HG02840 (cell line): ENCODE measurements around the gene ICA1.
"Not testable (repeated sequence)": the region's sequence is repeated elsewhere in the genome, so short reads cannot be mapped to it uniquely, and the experiment has no call there.

ENCODE experiments used
- ATAC-seq: cut with Tn5 transposase; IDR thresholded peaks from one replicate; pipeline ENCODE4 v1.9.1; 2021; ENCODE audit warnings: mild to moderate bottlenecking, moderate library complexity, moderate number of reproducible peaks; ENCODE audit not compliant: unreplicated experiment, low FRiP score

ICA1 gene

GRCh38 chr7:8112685-8113084 lies 149.3 kb downstream of the ICA1 start:
- no peak for ATAC-seq

- ATAC-seq = no peak
Measured at GRCh38 chr7:8111282-8111960, 150.5 kb downstream of the ICA1 start.

- ATAC-seq = no peak
Measured at GRCh38 chr7:8109196-8110022, 152.6 kb downstream of the ICA1 start.

- ATAC-seq = no peak
Measured at GRCh38 chr7:8105449-8106095, 156.4 kb downstream of the ICA1 start.

GRCh38 chr7:8103282-8103681 lies 158.7 kb downstream of the ICA1 start:
- ATAC-seq = no peak

GRCh38 chr7:8101292-8101691 lies 160.7 kb downstream of the ICA1 start:
- ATAC-seq = not testable (repeated sequence)

- no peak for ATAC-seq
Measured at GRCh38 chr7:8094164-8095140, 167.5 kb downstream of the ICA1 start.

- no peak for ATAC-seq
Measured at GRCh38 chr7:8092140-8092539, 169.8 kb downstream of the ICA1 start.

GRCh38 chr7:8089036-8089780 lies 172.8 kb downstream of the ICA1 start:
- ATAC-seq = no peak

GRCh38 chr7:8086239-8086638 lies 175.7 kb downstream of the ICA1 start:
- no peak for ATAC-seq

GRCh38 chr7:8085420-8085819 lies 176.5 kb downstream of the ICA1 start:
- no peak for ATAC-seq

GRCh38 chr7:8084836-8085235 lies 177.1 kb downstream of the ICA1 start:
- no peak for ATAC-seq

GRCh38 chr7:8082762-8083161 lies 179.2 kb downstream of the ICA1 start:
- ATAC-seq = no peak

- ATAC-seq = no peak
Measured at GRCh38 chr7:8078418-8078817, 183.5 kb downstream of the ICA1 start.

GRCh38 chr7:8070451-8071180 lies 191.4 kb downstream of the ICA1 start:
- no peak for ATAC-seq

GRCh38 chr7:8068892-8069686 lies 192.9 kb downstream of the ICA1 start:
- ATAC-seq = no peak

GRCh38 chr7:8065356-8065813 lies 196.6 kb downstream of the ICA1 start:
- no peak for ATAC-seq

GRCh38 chr7:8064828-8065227 lies 197.1 kb downstream of the ICA1 start:
- no peak for ATAC-seq
